C4-2B (cell line): ENCODE results near the gene XPO1.

Source experiments
- ZFX ChIP-seq: fragments of 450-650 bp; IDR thresholded peaks from 2 replicates; pipeline ENCODE4 v1.6.1; 2017
- TF ChIP-seq, protein P1 (sequence below): fragments of 450-650 bp; conservative IDR thresholded peaks from 2 replicates; pipeline ENCODE4 v1.5.1; 2017; ENCODE audit warnings: mild to moderate bottlenecking

DNA sequence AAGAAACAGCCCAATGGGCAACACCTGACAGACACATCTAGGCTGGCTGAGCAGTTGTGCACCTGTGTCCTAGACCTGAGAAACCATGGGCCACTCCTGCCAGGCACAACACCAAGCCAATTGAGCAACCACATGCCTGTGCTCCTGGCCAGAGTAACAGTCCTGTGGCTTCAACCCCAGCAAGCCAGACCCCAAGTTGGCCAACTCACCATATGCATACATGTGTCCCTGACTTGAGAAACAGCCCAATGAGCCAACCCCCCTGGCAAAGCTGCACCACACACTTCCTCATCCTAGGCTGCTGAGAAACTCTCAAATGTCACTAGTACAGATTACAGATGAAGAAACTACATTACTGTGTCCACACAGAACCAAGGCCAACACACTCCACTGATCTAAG lies 103.8 kb downstream of the XPO1 start:
- TF ChIP-seq, protein P1, sequence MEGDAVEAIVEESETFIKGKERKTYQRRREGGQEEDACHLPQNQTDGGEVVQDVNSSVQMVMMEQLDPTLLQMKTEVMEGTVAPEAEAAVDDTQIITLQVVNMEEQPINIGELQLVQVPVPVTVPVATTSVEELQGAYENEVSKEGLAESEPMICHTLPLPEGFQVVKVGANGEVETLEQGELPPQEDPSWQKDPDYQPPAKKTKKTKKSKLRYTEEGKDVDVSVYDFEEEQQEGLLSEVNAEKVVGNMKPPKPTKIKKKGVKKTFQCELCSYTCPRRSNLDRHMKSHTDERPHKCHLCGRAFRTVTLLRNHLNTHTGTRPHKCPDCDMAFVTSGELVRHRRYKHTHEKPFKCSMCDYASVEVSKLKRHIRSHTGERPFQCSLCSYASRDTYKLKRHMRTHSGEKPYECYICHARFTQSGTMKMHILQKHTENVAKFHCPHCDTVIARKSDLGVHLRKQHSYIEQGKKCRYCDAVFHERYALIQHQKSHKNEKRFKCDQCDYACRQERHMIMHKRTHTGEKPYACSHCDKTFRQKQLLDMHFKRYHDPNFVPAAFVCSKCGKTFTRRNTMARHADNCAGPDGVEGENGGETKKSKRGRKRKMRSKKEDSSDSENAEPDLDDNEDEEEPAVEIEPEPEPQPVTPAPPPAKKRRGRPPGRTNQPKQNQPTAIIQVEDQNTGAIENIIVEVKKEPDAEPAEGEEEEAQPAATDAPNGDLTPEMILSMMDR = no peak
- no peak for TF ChIP-seq ZFX
